ENCODE measurements around the gene UTP14C. TPM values are rescaled to one million over a fixed set of nuclear protein-coding genes. Genes with fewer than 3 reads are reported as not detected.

The UTP14C gene
- total RNA-seq, 1 experiment from 2014 or later = 14.6 TPM

- CTCF ChIA-PET = no interaction called here
- no peaks in the 10 kb centered on the region for H3K4me1 Mint-ChIP-seq (ENCODE audit: insufficient read depth, unreplicated experiment)
- TF ChIP-seq CTCF (IDR thresholded peaks at IDR 0.05; ENCODE audit: unreplicated experiment) = no peak
- H3K9me3 Mint-ChIP-seq (ENCODE audit: unreplicated experiment) = no peaks in the 10 kb centered on the region
- no peak for DNase-seq (ENCODE audit: unreplicated experiment)
- no peak overlapping the region for H3K4me3 Mint-ChIP-seq (ENCODE audit: unreplicated experiment)
- intact Hi-C loops (cut with micrococcal nuclease) = no loop called here
- no peak overlapping the region for H3K27ac Mint-ChIP-seq (ENCODE audit: low read depth, unreplicated experiment)
- no peaks in the 10 kb centered on the region for H3K27me3 Mint-ChIP-seq (ENCODE audit: insufficient read depth, unreplicated experiment)
- no TSS peak for BruUV-seq (replicated peaks)
- H3K36me3 Mint-ChIP-seq (ENCODE audit: insufficient read depth, unreplicated experiment) = no peaks in the 10 kb centered on the region
- POLR2A ChIA-PET = interaction anchor here (0.6 kb wide), 1 partner anchor 159 kb away, joined by 3 read pairs; no protein-coding TSS in a partner anchor
These were observed 11.5 kb downstream of the UTP14C start for GRCh38 chr13:52036037-52036436.

GRCh38 chr13:52043675-52044074 lies 19.2 kb downstream of the UTP14C start:
- no peaks in the 10 kb centered on the region for H3K36me3 Mint-ChIP-seq (ENCODE audit: insufficient read depth, unreplicated experiment)
- BruUV-seq (replicated peaks) = no TSS peak
- no peak for TF ChIP-seq CTCF (IDR thresholded peaks at IDR 0.05; ENCODE audit: unreplicated experiment)
- DNase-seq (ENCODE audit: unreplicated experiment) = no peak
- H3K4me1 Mint-ChIP-seq (ENCODE audit: insufficient read depth, unreplicated experiment) = no peaks in the 10 kb centered on the region
- intact Hi-C loops (cut with micrococcal nuclease) = no loop called here
- ChIA-PET POLR2A (no interaction called here), CTCF (no interaction called here)
- no peaks in the 10 kb centered on the region for H3K27me3 Mint-ChIP-seq (ENCODE audit: insufficient read depth, unreplicated experiment)
- H3K9me3 Mint-ChIP-seq (ENCODE audit: unreplicated experiment) = no peaks in the 10 kb centered on the region
- H3K27ac Mint-ChIP-seq (ENCODE audit: low read depth, unreplicated experiment) = no peak overlapping the region
- no peak overlapping the region for H3K4me3 Mint-ChIP-seq (ENCODE audit: unreplicated experiment)

- Mint-ChIP-seq H3K27ac (ENCODE audit: low read depth, unreplicated experiment) (no peak overlapping the region), H3K27me3 (ENCODE audit: insufficient read depth, unreplicated experiment) (no peaks in the 10 kb centered on the region), H3K4me1 (ENCODE audit: insufficient read depth, unreplicated experiment) (no peaks in the 10 kb centered on the region), H3K9me3 (ENCODE audit: unreplicated experiment) (no peaks in the 10 kb centered on the region), H3K36me3 (ENCODE audit: insufficient read depth, unreplicated experiment) (no peaks in the 10 kb centered on the region), H3K4me3 (ENCODE audit: unreplicated experiment) (no peak overlapping the region)
- TF ChIP-seq CTCF (IDR thresholded peaks at IDR 0.05; ENCODE audit: unreplicated experiment) = no peak
- no peak for DNase-seq (ENCODE audit: unreplicated experiment)
- ChIA-PET POLR2A (no interaction called here), CTCF (no interaction called here)
- intact Hi-C loops (cut with micrococcal nuclease) = no loop called here
- BruUV-seq (replicated peaks) = no TSS peak
These were observed 23.0 kb downstream of the UTP14C start for GRCh38 chr13:52047463-52047862.

- Mint-ChIP-seq H3K27ac (ENCODE audit: low read depth, unreplicated experiment) (no peak overlapping the region), H3K9me3 (ENCODE audit: unreplicated experiment) (no peaks in the 10 kb centered on the region), H3K4me1 (ENCODE audit: insufficient read depth, unreplicated experiment) (no peaks in the 10 kb centered on the region), H3K36me3 (ENCODE audit: insufficient read depth, unreplicated experiment) (no peaks in the 10 kb centered on the region), H3K4me3 (ENCODE audit: unreplicated experiment) (no peak overlapping the region), H3K27me3 (ENCODE audit: insufficient read depth, unreplicated experiment) (no peaks in the 10 kb centered on the region)
- BruUV-seq (replicated peaks) = no TSS peak
- no peak for DNase-seq (ENCODE audit: unreplicated experiment)
- ChIA-PET CTCF (interaction anchor here (0.9 kb wide), 1 partner anchor 14 kb away, joined by 6 read pairs; no protein-coding TSS in a partner anchor), POLR2A (interaction anchor here (0.5 kb wide), 1 partner anchor 79 kb away, joined by 3 read pairs; no protein-coding TSS in a partner anchor)
- TF ChIP-seq CTCF (IDR thresholded peaks at IDR 0.05; ENCODE audit: unreplicated experiment) = no peak
- intact Hi-C loops (cut with micrococcal nuclease) = no loop called here
These were observed 24.0 kb downstream of the UTP14C start for GRCh38 chr13:52048516-52048915.
